CD4-positive, alpha-beta T cell treated with Interleukin-6 for 4 hours (primary cell): ENCODE measurements around the gene PUS1.
"Not testable (repeated sequence)": the region's sequence is repeated elsewhere in the genome, so short reads cannot be mapped to it uniquely, and the experiment has no call there.

Experiments
- DNase-seq: peaks from one replicate; pipeline ENCODE4 v3.0.0-alpha.2; 2020; ENCODE audit warnings: mixed read lengths

The PUS1 gene

GRCh38 chr12:131965073-131965472 lies 36.0 kb downstream of the PUS1 start:
- no peak for DNase-seq

- DNase-seq: no peak
Measured at GRCh38 chr12:131971226-131971625, 42.1 kb downstream of the PUS1 start.

GRCh38 chr12:131975228-131975627 lies 46.2 kb downstream of the PUS1 start:
- no peak for DNase-seq

- no peak for DNase-seq
Measured at GRCh38 chr12:131979606-131980005, 50.5 kb downstream of the PUS1 start.

GRCh38 chr12:131980263-131980662 lies 51.2 kb downstream of the PUS1 start:
- DNase-seq: no peak

- DNase-seq: no peak
Measured at GRCh38 chr12:131981388-131981787, 52.3 kb downstream of the PUS1 start.

- DNase-seq: no peak
Measured at GRCh38 chr12:131982041-131982440, 53.0 kb downstream of the PUS1 start.

GRCh38 chr12:131983026-131983425 lies 54.0 kb downstream of the PUS1 start:
- DNase-seq: no peak

- DNase-seq: no peak
Measured at GRCh38 chr12:131983554-131983953, 54.5 kb downstream of the PUS1 start.

- DNase-seq: no peak
Measured at GRCh38 chr12:131984334-131984733, 55.3 kb downstream of the PUS1 start.

- not testable (repeated sequence) for DNase-seq
Measured at GRCh38 chr12:131985510-131985875, 56.4 kb downstream of the PUS1 start.

GRCh38 chr12:131986361-131986760 lies 57.3 kb downstream of the PUS1 start:
- DNase-seq: no peak

GRCh38 chr12:131986910-131987309 lies 57.8 kb downstream of the PUS1 start:
- no peak for DNase-seq

- no peak for DNase-seq
Measured at GRCh38 chr12:131987552-131987951, 58.5 kb downstream of the PUS1 start.

- no peak for DNase-seq
Measured at GRCh38 chr12:131988054-131988796, 59.1 kb downstream of the PUS1 start.

GRCh38 chr12:131989021-131989420 lies 59.9 kb downstream of the PUS1 start:
- DNase-seq: no peak

GRCh38 chr12:131990066-131990979 lies 61.2 kb downstream of the PUS1 start:
- DNase-seq: no peak

- no peak for DNase-seq
Measured at GRCh38 chr12:131990980-131991305, 61.9 kb downstream of the PUS1 start.

- DNase-seq: no peak
Measured at GRCh38 chr12:131991816-131992430, 62.8 kb downstream of the PUS1 start.

GRCh38 chr12:131994589-131994988 lies 65.5 kb downstream of the PUS1 start:
- DNase-seq: no peak
